Calu3 (cell line): Measurements from ENCODE around the gene ANKRD2. TPM values are rescaled to one million over a fixed set of nuclear protein-coding genes. Genes with fewer than 3 reads are reported as not detected.
"Not testable (repeated sequence)": the region's sequence is repeated elsewhere in the genome, so short reads cannot be mapped to it uniquely, and the experiment has no call there.

Experiments used
- Bru-seq: library from RNA; stranded (reverse); fragments of 400-500 nt; gene quantifications from one replicate; lab custom pipeline; 2021; lab: Mats Ljungman, UMichigan
- BruChase-seq, 2 experiments: library from RNA; stranded (reverse); fragments of 400-500 nt; gene quantifications; one replicate each; lab custom pipeline; 2021; lab: Mats Ljungman, UMichigan
- BruUV-seq: library from RNA; stranded (reverse); fragments of 400-500 nt; replicated peaks from 2 replicates; lab custom pipeline; 2021; lab: Mats Ljungman, UMichigan
- CTCF ChIA-PET: fragments of 300-600 bp; sonication (Branson Sonifier 250); formaldehyde crosslinking; loops from one replicate; lab custom pipeline; 2022; ENCODE audit warnings: antibody characterized with exemption; lab: Charles Lee
- DNase-seq: peaks from one replicate; pipeline ENCODE4 v3.0.0; 2022
- H3K27ac Mint-ChIP-seq: one replicate; pipeline ENCODE4 v1.8.0; 2022; ENCODE audit warnings: mixed read lengths; ENCODE audit not compliant: unreplicated experiment
- H3K27me3 Mint-ChIP-seq: one replicate; pipeline ENCODE4 v1.8.0; 2022; ENCODE audit warnings: mixed read lengths; ENCODE audit not compliant: unreplicated experiment
- H3K36me3 Mint-ChIP-seq: one replicate; pipeline ENCODE4 v1.8.0; 2022; ENCODE audit warnings: mild to moderate bottlenecking, moderate library complexity, mixed read lengths; ENCODE audit not compliant: insufficient read depth, unreplicated experiment
- H3K4me1 Mint-ChIP-seq: one replicate; pipeline ENCODE4 v1.8.0; 2022; ENCODE audit warnings: mild to moderate bottlenecking, low read depth, mixed read lengths; ENCODE audit not compliant: unreplicated experiment
- H3K4me3 Mint-ChIP-seq: one replicate; pipeline ENCODE4 v1.8.0; 2022; ENCODE audit warnings: mild to moderate bottlenecking, low read depth, moderate library complexity, mixed read lengths; ENCODE audit not compliant: unreplicated experiment
- H3K9me3 Mint-ChIP-seq: one replicate; pipeline ENCODE4 v1.8.0; 2022; ENCODE audit warnings: low read depth, mixed read lengths; ENCODE audit not compliant: unreplicated experiment
- intact Hi-C: fragments of 100-400 bp; cut with micrococcal nuclease; formaldehyde crosslinking; loops from one replicate; pipeline ENCODE4 v1.10.0; 2022; ENCODE audit not compliant: unreplicated experiment
- long read RNA-seq: library from polyadenylated mRNA; stranded (forward); transcript quantifications from one replicate; pipeline ENCODE4 v2.0.0, GENCODE V29; 2022
- total RNA-seq: library from RNA; stranded (reverse); gene quantifications from 2 replicates; pipeline ENCODE4 v1.2.3, GENCODE V29; 2022
- TF ChIP-seq, protein P1 (sequence below): fragments of 200-600 bp; IDR thresholded peaks from one replicate; pipeline ENCODE4 v1.8.0; 2022; ENCODE audit warnings: antibody characterized with exemption; ENCODE audit not compliant: unreplicated experiment

The ANKRD2 gene
- total RNA-seq (0.47 and 0.90 TPM in 2 replicates), Bru-seq, nascent RNA (percentile 25 among the genes with signal in this experiment), BruChase-seq, experiment 1, labeled RNA remaining after a 6-hour chase (percentile 32 among the genes with signal in this experiment), BruChase-seq, experiment 2, labeled RNA remaining after a 2-hour chase (percentile 32 among the genes with signal in this experiment)
- long read RNA-seq, partial matches to known transcripts, result 0 of 1 reads
- long read RNA-seq, other reads (novel, unspliced or antisense), result 1 of 1 reads

GRCh38 chr10:97572214-97572989 is at the start of gene ANKRD2:
Gene ANKRD2, plus strand, starts transcription at chr10:97572779. Its CDS starts 10 bp downstream, at chr10:97572789.
- Mint-ChIP-seq H3K9me3 (no peaks in the 10 kb centered on the region), H3K36me3 (peaks cover 4% of the 10 kb centered on the region), H3K27me3 (no peaks in the 10 kb centered on the region), H3K4me1 (peaks cover 45% of the 10 kb centered on the region), H3K27ac (peak within 1 kb of the TSS; percentile 64), H3K4me3 (peak within 1 kb of the TSS; percentile 28)
- no TSS peak for BruUV-seq
- peak; percentile 81 for DNase-seq
- TF ChIP-seq, protein P1, sequence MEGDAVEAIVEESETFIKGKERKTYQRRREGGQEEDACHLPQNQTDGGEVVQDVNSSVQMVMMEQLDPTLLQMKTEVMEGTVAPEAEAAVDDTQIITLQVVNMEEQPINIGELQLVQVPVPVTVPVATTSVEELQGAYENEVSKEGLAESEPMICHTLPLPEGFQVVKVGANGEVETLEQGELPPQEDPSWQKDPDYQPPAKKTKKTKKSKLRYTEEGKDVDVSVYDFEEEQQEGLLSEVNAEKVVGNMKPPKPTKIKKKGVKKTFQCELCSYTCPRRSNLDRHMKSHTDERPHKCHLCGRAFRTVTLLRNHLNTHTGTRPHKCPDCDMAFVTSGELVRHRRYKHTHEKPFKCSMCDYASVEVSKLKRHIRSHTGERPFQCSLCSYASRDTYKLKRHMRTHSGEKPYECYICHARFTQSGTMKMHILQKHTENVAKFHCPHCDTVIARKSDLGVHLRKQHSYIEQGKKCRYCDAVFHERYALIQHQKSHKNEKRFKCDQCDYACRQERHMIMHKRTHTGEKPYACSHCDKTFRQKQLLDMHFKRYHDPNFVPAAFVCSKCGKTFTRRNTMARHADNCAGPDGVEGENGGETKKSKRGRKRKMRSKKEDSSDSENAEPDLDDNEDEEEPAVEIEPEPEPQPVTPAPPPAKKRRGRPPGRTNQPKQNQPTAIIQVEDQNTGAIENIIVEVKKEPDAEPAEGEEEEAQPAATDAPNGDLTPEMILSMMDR, result peak; percentile 34
- CTCF ChIA-PET, result interaction anchor here (0.8 to 2.5 kb wide), 9 partner anchors 12 to 73 kb away, joined by 3 to 21 read pairs (median 5); partner anchors contain the start of genes HOGA1 and UBTD1
- intact Hi-C loops, result loop anchor here (1.0 kb wide), 1 partner anchor 40 kb away; no protein-coding TSS in a partner anchor

GRCh38 chr10:97522937-97523336 is 49.6 kb upstream of the ANKRD2 start:
- no peaks in the 10 kb centered on the region for H3K9me3 Mint-ChIP-seq
- CTCF ChIA-PET, result no interaction called here
- no peak for DNase-seq
- intact Hi-C loops, result no loop called here
- BruUV-seq, result no TSS peak
- peaks cover 19% of the 10 kb centered on the region for H3K4me1 Mint-ChIP-seq
- H3K36me3 Mint-ChIP-seq, result no peaks in the 10 kb centered on the region
- H3K27me3 Mint-ChIP-seq, result no peaks in the 10 kb centered on the region
- H3K4me3 Mint-ChIP-seq, result no peak overlapping the region
- H3K27ac Mint-ChIP-seq, result no peak overlapping the region
- TF ChIP-seq, protein P1, result no peak

GRCh38 chr10:97525086-97525485 is 47.5 kb upstream of the ANKRD2 start:
- CTCF ChIA-PET, result interaction anchor here (0.6 kb wide), 1 partner anchor 25 kb away, joined by 3 read pairs; no protein-coding TSS in a partner anchor

GRCh38 chr10:97525683-97526110 is 46.9 kb upstream of the ANKRD2 start:
- CTCF ChIA-PET, result no interaction called here
- peaks cover 4% of the 10 kb centered on the region for H3K36me3 Mint-ChIP-seq
- TF ChIP-seq, protein P1, result no peak
- intact Hi-C loops, result no loop called here
- no peak for DNase-seq
- no peaks in the 10 kb centered on the region for H3K9me3 Mint-ChIP-seq
- H3K27ac Mint-ChIP-seq, result no peak overlapping the region
- no peaks in the 10 kb centered on the region for H3K27me3 Mint-ChIP-seq
- no TSS peak for BruUV-seq
- no peak overlapping the region for H3K4me3 Mint-ChIP-seq
- H3K4me1 Mint-ChIP-seq, result peaks cover 7% of the 10 kb centered on the region

More at GRCh38 chr10:97525086-97525485, 47.5 kb upstream of the ANKRD2 start:
- no peak for DNase-seq
- intact Hi-C loops, result no loop called here
- Mint-ChIP-seq H3K9me3 (no peaks in the 10 kb centered on the region), H3K4me1 (peaks cover 7% of the 10 kb centered on the region), H3K4me3 (no peak overlapping the region), H3K27ac (no peak overlapping the region), H3K36me3 (peaks cover 4% of the 10 kb centered on the region), H3K27me3 (no peaks in the 10 kb centered on the region)
- BruUV-seq, result no TSS peak
- TF ChIP-seq, protein P1, result no peak

GRCh38 chr10:97528876-97529275 is 43.7 kb upstream of the ANKRD2 start:
- CTCF ChIA-PET, H3K27ac Mint-ChIP-seq, H3K27me3 Mint-ChIP-seq, DNase-seq, H3K4me1 Mint-ChIP-seq, H3K4me3 Mint-ChIP-seq, H3K9me3 Mint-ChIP-seq, intact Hi-C loops, H3K36me3 Mint-ChIP-seq, BruUV-seq: not testable (repeated sequence)
